GM23248 (cell line): Measurements from ENCODE around the gene RNF115.

Source experiments
- EZH2 ChIP-seq: fragments of 200-600 bp; sonication (generic); IDR thresholded peaks from 2 replicates; pipeline ENCODE4 v1.6.1; 2018; ENCODE audit warnings: antibody characterized with exemption, mild to moderate bottlenecking; ENCODE audit not compliant: insufficient read depth, poor library complexity, severe bottlenecking
- EZH2phosphoT487 ChIP-seq: fragments of 200-600 bp; sonication (generic); IDR thresholded peaks from 2 replicates; pipeline ENCODE4 v1.6.1; 2018; ENCODE audit warnings: antibody characterized with exemption, moderate library complexity, mild to moderate bottlenecking, low read depth; ENCODE audit not compliant: insufficient read depth

DNA sequence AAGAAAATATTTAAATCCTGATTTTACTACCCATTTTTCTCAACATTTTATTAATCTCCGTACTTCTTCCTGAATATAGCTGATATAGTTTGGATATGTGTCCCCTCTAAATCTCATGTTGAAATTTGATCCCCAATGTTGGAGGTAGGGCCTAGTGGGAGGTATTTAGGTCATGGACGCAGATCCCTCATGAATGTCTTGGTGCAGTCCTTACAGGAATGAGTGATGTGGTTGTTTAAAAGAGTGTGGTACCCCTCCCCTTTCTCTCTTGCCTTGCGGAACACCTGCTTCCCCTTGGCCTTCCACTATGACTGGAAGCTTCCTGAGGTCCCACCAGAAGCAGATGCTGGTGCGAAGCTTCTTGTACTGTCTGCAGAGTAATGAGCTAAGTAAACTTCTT, 17.5 kb downstream of the RNF115 start:
- TF ChIP-seq EZH2 (no peak), EZH2phosphoT487 (no peak)
